GM12865 (cell line): ENCODE results near the gene CSRNP3.

Source experiments
- DNase-seq: peaks from one replicate; pipeline ENCODE4 v3.0.0; 2010; ENCODE audit warnings: low read depth
- H3K4me3 ChIP-seq: 2 replicates; pipeline ENCODE4 v1.5.1; 2011; ENCODE audit warnings: mild to moderate bottlenecking, low read depth, low read length, control low read depth
- TF ChIP-seq, protein P1 (sequence below): IDR thresholded peaks from 2 replicates; pipeline ENCODE4 v1.5.1; 2011; ENCODE audit warnings: low read length, control low read depth, low read depth, inconsistent platforms; ENCODE audit not compliant: insufficient read depth; ENCODE audit errors: missing control alignments

CSRNP3 gene

GRCh38 chr2:165475277-165476004, 5.9 kb downstream of the CSRNP3 start:
- H3K4me3 ChIP-seq = no peak overlapping the region
- DNase-seq = no peak
- TF ChIP-seq, protein P1, sequence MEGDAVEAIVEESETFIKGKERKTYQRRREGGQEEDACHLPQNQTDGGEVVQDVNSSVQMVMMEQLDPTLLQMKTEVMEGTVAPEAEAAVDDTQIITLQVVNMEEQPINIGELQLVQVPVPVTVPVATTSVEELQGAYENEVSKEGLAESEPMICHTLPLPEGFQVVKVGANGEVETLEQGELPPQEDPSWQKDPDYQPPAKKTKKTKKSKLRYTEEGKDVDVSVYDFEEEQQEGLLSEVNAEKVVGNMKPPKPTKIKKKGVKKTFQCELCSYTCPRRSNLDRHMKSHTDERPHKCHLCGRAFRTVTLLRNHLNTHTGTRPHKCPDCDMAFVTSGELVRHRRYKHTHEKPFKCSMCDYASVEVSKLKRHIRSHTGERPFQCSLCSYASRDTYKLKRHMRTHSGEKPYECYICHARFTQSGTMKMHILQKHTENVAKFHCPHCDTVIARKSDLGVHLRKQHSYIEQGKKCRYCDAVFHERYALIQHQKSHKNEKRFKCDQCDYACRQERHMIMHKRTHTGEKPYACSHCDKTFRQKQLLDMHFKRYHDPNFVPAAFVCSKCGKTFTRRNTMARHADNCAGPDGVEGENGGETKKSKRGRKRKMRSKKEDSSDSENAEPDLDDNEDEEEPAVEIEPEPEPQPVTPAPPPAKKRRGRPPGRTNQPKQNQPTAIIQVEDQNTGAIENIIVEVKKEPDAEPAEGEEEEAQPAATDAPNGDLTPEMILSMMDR = no peak

DNA sequence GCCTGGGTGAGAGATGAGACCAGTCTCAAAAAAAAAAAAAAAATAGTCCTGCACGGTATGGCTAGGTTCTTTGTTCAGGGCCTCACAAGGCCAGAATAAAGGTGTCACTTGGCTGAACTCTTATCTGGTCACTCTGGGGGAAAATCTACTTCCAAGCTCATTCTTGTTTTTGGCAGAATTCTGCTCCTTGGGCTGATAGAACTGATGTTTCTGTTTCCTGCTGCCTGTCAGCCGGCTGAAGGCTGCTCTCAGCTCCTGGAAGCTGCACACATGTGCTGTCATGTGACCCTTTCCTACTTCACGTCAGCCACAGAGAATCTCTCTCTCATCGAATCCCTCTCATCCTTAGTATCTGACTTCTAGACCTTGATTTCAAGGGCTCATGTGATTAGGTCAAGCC, 10.4 kb downstream of the CSRNP3 start:
- DNase-seq = no peak
- no peak overlapping the region for H3K4me3 ChIP-seq
- TF ChIP-seq, protein P1 = no peak

DNA sequence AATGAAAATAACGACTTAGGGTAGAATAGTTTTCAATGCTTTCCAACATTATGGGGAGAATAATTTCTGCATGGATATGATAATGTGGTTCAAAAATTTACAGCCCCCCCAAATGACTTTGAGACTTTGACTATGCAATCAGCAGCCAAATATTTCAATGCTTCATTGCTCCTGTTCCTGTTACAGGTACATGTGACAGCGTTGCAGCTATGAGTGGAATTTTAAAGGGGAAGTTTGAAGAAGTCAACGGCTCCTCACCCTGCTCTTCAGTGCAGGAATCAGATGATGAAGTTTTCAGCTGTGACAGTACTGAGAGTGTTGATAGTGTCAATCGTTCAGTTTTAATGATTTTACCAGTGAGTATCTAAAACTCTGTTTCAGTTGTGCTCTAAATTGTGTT, 25.1 kb downstream of the CSRNP3 start:
- TF ChIP-seq, protein P1 = no peak
- H3K4me3 ChIP-seq = no peak overlapping the region
- no peak for DNase-seq

- no peak overlapping the region for H3K4me3 ChIP-seq
- TF ChIP-seq, protein P1 = no peak
- DNase-seq = no peak
Measured at GRCh38 chr2:165497659-165498317, 28.3 kb downstream of the CSRNP3 start.

- DNase-seq = no peak
- TF ChIP-seq, protein P1 = no peak
- no peak overlapping the region for H3K4me3 ChIP-seq
Measured at GRCh38 chr2:165499131-165499530, 29.6 kb downstream of the CSRNP3 start.

DNA sequence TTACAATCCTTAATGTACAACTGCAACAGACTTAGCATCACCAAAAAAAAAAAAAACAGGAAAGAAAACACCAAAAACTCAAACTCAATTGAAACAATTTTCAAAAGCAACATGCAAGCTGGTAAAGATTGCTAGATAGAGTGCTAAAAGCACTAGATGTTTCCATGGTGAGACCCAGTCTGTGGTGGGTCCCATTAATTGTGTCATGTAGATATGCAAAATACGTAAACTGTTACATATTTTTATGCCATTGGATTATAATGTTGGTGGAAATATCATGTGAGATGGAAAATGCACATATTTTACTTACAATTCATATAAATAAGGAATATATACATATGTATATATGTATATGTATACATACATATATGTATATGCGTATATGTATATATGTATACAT, 30.5 kb downstream of the CSRNP3 start:
- TF ChIP-seq, protein P1 = no peak
- no peak overlapping the region for H3K4me3 ChIP-seq
- no peak for DNase-seq
